ENCODE data around the gene PPP1CC.

Gene PPP1CC

GRCh38 chr12:110721570-110721969, 21.1 kb downstream of the PPP1CC start:
- no peak for DNase-seq

GRCh38 chr12:110720516-110720915, 22.2 kb downstream of the PPP1CC start:
- no peak for DNase-seq

- DNase-seq, result no peak
These were observed 24.3 kb downstream of the PPP1CC start for GRCh38 chr12:110718222-110718908.

- no peak for DNase-seq
These were observed 25.7 kb downstream of the PPP1CC start for GRCh38 chr12:110717037-110717436.

- no peak for DNase-seq
These were observed 33.8 kb downstream of the PPP1CC start for GRCh38 chr12:110708917-110709316.

GRCh38 chr12:110705309-110705708, 37.4 kb downstream of the PPP1CC start:
- DNase-seq, result no peak

DNA sequence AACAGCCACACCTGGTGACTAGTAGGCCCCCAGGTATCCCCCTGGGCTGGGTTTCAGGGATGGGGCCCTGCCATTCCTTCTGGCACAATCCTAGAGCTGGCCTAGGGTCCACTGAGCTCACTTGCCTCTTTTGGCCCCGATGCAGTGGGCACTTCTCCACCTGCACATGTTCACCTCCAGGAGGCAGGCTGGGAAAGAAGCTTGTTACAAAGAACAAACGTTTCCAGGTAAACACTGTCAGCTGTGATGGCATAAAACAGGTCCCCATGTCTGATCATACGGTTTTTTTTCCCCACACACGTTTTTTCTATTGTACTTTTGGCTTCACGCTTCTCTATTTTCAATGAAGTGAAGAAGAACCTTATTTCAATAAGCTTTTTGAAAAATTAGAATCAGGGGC, 37.9 kb downstream of the PPP1CC start:
- no peak for DNase-seq

- DNase-seq, result no peak
These were observed 38.5 kb downstream of the PPP1CC start for GRCh38 chr12:110704231-110704630.

GRCh38 chr12:110702081-110702480, 40.6 kb downstream of the PPP1CC start:
- DNase-seq, result no peak

- DNase-seq, result no peak
These were observed 42.9 kb downstream of the PPP1CC start for GRCh38 chr12:110699591-110700445.

GRCh38 chr12:110698171-110698902, 44.4 kb downstream of the PPP1CC start:
- peak; percentile 86 for DNase-seq

DNA sequence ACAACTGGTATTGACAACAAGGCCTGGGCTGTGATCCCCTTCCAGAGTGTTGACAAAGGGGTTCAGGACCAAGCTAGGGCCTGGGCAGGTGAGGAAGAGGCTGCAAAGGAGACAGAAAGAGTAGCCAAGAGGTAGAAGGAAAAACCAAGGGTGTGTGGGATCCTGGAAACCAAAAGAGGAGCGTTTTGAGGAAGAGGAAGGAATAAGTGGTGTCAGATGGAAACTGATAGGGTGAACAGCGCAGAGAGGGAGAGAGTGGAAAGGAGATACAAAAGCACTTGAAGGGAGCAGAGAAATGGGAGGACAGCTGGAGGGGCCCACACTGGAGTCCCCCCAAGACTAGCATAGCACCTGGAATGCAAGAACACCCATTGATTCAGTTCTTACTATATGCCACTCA, 45.5 kb downstream of the PPP1CC start:
- DNase-seq, result no peak

- DNase-seq, result no peak
These were observed 46.4 kb downstream of the PPP1CC start for GRCh38 chr12:110696283-110696682.

DNA sequence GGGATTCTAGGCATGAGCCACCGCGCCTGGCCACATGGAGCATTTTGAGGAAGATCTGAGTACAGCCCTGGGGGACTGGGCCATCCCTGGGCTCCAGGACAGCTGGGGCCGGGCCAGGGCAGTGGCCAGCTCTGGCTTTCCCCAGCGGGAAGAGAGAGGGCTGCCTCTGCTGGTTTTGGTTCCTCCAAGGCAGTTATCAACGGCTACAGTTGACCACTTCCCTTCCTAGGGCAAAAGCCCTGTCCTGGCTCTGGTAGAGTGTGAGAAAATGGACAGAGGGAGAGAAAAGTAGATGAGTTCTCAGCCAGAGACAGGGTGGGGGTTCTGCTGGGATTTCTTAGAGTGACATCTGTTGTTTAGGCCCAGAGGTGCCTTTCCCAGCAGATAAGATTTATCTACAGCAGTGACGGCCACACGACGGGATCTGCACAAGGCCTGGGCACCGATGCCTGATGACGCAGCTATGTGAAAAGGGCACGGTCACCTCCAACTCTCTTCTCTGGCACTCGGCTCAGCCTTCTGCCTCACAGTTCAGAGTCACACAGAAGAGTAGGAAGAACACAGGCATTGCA, 48.3 kb downstream of the PPP1CC start:
- no peak for DNase-seq

DNA sequence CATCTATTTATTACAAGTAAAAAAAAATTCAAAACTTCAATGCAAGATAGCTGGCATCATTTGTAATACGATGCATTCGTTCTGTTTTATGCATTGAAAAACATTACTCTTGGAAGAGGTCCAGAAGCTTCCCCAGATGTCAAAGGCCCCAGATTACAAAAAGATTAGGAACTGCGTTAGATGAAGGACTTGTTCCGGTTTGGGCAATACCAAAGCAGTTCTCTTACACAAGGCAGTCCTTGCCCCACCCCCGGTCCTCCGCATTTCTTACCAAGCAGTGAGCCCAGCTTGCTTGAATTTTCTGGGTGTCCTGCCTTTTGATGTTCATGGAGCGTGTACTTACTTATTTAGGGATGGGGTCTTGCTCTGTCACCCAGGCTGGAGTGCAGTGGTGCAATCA, 49.0 kb downstream of the PPP1CC start:
- no peak for DNase-seq

GRCh38 chr12:110690127-110690430, 52.6 kb downstream of the PPP1CC start:
- DNase-seq, result no peak

DNA sequence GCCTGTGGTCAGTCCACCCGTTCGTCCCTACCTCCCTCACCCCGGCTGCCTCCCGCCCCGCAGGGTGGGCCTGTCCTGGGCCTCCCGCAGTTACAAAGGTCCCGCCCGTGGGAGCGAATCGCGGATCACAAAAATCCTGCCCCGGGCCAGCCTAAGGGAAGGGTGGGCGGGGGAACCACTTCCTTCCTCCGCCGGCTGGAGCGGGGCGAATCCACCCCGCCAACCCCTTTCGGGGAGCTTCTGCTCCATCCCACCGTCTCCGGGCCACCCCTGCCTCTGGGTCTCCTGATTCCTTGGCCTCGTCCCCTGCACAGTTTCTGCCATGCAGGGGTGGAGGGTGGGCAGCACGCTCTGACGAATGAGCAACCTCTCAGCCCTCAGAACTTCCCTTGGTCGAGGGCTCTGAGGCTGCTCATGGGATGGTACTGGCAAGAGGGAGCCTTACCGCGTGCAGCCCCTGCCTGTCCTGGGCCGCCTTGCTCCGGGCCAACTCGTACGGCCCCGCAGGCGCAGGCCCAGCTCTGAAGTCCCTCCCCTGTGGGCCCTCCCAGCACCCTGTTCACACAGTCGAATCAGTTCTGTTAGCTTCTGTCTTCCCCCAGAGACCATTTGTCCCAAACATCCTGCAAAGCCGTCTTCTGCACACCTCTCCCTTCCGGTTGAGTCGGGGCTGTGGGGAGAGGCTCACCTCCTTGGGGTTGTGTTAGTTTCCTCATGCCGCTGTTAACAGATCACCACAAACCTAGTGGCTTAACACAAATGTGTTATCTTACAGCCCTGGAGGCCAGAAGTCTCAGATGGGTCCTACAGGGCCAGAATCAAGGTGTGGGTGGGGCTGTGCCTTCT, 53.2 kb downstream of the PPP1CC start:
- DNase-seq, result peak; percentile 80

GRCh38 chr12:110688446-110689280, 54.0 kb downstream of the PPP1CC start, which contains the start of gene HVCN1:
Gene HVCN1 (minus strand): TSS chr12:110689115. CDS start chr12:110683245, 5,870 bp downstream.
- peak; percentile 72 for DNase-seq

DNA sequence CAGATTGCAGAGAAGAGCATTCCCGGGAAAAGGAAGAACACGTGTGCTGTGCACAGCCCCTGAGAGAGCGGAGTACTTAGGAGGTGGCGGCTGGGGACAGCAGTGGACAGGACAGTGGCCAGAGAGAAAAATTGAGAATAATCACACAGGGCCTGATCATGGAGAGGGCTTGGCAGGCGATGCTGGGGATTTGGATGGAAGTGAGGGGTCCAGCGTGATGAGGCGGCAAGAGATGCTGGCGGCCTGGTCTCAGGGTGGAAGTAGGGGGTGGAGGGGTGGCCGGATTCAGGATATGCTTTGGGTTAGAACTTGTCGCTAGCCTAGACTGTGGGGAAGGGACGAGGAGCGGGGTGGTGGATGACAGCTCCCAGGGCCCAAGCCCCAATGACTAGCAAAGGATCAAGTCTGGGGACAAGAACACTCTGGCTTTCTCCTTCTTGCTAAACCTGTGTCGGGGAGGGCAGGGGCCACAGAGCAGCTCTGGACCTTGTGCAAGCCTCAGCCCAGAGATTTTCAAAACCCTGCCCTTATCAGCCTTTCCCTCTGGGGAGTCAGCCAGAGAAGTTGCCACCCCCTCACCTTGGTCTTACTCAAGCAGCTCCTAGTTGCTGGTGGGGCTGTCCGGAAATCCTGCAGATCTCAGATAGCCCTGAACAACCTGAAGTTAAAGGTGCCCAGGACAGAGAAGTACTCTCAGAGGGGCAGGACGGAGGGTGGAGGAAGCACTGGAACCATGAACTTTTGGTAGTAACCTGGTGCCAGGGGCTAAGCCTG, 55.1 kb downstream of the PPP1CC start:
- DNase-seq, result no peak

DNA sequence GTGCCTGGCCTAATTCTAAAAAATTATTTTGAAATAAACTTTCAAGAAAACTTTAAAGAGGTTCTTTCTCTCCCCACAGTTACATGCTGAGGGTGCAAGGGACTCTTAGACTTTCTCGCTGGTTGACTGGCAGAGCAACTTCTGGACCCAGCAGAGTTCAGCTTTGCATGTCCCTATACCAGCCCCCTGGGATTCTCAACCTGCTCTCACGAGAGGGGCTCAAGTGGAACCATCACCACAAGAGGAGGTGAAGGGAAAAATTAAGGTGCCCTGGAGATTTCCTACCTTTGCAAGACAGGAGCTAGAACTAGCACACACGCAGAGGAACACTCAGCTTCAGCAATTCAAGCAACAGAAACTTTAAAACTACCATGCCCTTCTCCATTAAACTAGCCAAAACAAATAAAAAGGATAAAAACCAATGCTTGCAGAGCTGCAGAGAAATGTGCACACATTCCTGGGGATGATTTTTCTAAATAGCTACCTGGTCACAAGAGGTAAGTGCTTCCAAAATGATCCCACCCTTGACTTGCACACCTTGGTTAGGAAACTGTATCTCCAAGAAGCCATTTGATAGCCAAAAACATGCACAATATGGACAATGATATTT, 56.3 kb downstream of the PPP1CC start:
- no peak for DNase-seq
